Thyroid gland (tissue), 4 donors: ENCODE data around the gene CHRDL2. TPM values are rescaled to one million over a fixed set of nuclear protein-coding genes. Genes with fewer than 3 reads are reported as not detected.

Experiments used
- DNase-seq, 2 donors: peaks; one replicate each; pipeline ENCODE4 v3.0.0-alpha.2; 2019
- H3K27ac ChIP-seq, 3 donors: fragments of 200-600 bp; sonication (generic); 1 replicate in 2 of 3; 2 replicates in 1 of 3; pipeline ENCODE4 v1.5.1; 2016 to 2019; ENCODE audit warnings: mild to moderate bottlenecking in 1 of 3, moderate library complexity in 1 of 3
- H3K27me3 ChIP-seq: fragments of 200-600 bp; sonication (generic); one replicate; pipeline ENCODE4 v1.5.1; 2019
- H3K36me3 ChIP-seq, 2 donors: fragments of 200-600 bp; sonication (generic); one replicate each; pipeline ENCODE4 v1.5.1; 2016 to 2019
- H3K4me1 ChIP-seq, 2 donors: fragments of 200-600 bp; sonication (generic); one replicate each; pipeline ENCODE4 v1.5.1; 2017 to 2019
- H3K4me3 ChIP-seq, 3 donors: fragments of 200-600 bp; sonication (generic); replicated peaks in 1 of 3; 1 replicate in 2 of 3; 2 replicates in 1 of 3; pipeline ENCODE4 v1.5.1; 2016; ENCODE audit warnings: mild to moderate bottlenecking in 1 of 3
- H3K9me3 ChIP-seq: fragments of 200-600 bp; sonication (generic); one replicate; pipeline ENCODE4 v1.5.1; 2017
- CTCF ChIP-seq, 6 experiments: fragments of 200-600 bp in 3 of 6; fragments of 450-650 bp in 3 of 6; sonication (generic) in 3 of 6; IDR thresholded peaks; one replicate each; pipeline ENCODE4 v1.5.1; 2016 to 2019; ENCODE audit warnings: antibody characterized with exemption in 6 of 6, mild to moderate bottlenecking in 2 of 6, inconsistent platforms in 1 of 6, moderate library complexity in 1 of 6
- POLR2A ChIP-seq, 2 donors: fragments of 450-650 bp; IDR thresholded peaks; one replicate each; pipeline ENCODE4 v1.6.1; 2017; ENCODE audit warnings: antibody characterized with exemption in 2 of 2, mild to moderate bottlenecking in 2 of 2, moderate library complexity in 1 of 2
- WGBS, 2 donors: methylation state at CpG; one replicate each; pipeline ENCODE4 v1.1.5; 2017; 5-methylcytosine and 5-hydroxymethylcytosine counted together
- intact Hi-C: fragments of 100-400 bp; cut with DNase I; formaldehyde crosslinking; loops from one replicate; pipeline ENCODE4 v1.15.1; 2023
- microRNA-seq: library from miRNA; unstranded; fragments of <30 nt; microRNA quantifications from one replicate; pipeline ENCODE4, GENCODE V29; 2016
- small RNA-seq: library from RNA; depleted of rRNA; stranded (forward); fragments of <200 nt; gene quantifications from one replicate; pipeline ENCODE3, GENCODE V24; 2016
- total RNA-seq, 4 donors: library from RNA; depleted of rRNA; stranded (reverse); fragments of >200 nt; gene quantifications; one replicate each; pipeline ENCODE4 v1.2.3, GENCODE V29; 2016

The CHRDL2 gene
- total RNA-seq, 4 donors from 2014 or later: not detected

GRCh38 chr11:74646954-74647353, 84.3 kb downstream of the CHRDL2 start:
- intact Hi-C loops: no loop called here
- H3K36me3 ChIP-seq: peaks cover 0 to 1% of the 10 kb centered on the region in 2 donors
- no peaks in the 10 kb centered on the region for H3K4me1 ChIP-seq
- DNase-seq: no peak
- no peaks in the 10 kb centered on the region for H3K9me3 ChIP-seq
- H3K4me3 ChIP-seq: no peak overlapping the region
- no peak for TF ChIP-seq CTCF (IDR thresholded peaks at IDR 0.05)
- TF ChIP-seq POLR2A (IDR thresholded peaks at IDR 0.05): no peak
- H3K27me3 ChIP-seq: no peaks in the 10 kb centered on the region
- H3K27ac ChIP-seq: no peak overlapping the region
- 89 to 93% methylated on average over 7 of the region's 7 CpGs for WGBS, 2 donors

Small RNA genes within 50 kb of the gene (microRNA-seq; reads per million reads assigned to microRNA genes)
- gene MIR4696: not detected

Small RNA genes within 50 kb of the gene (small RNA-seq; reads per million reads assigned to genes)
- gene MIR4696: not detected
- not detected for gene RANP3
- gene RN7SKP297: not detected

Other genes with a start within 250 kb of the CHRDL2 start
- gene LIPT2, start 237.7 kb downstream of the CHRDL2 start, total RNA-seq: 10 to 100 TPM; 13.8 to 25.8 (median 16.3) TPM
- 10 to 100 TPM; 13.0 to 14.8 (median 14.3) TPM for gene POLD3, start 138.8 kb downstream of the CHRDL2 start, total RNA-seq
- gene RNF169, start 17.4 kb upstream of the CHRDL2 start, total RNA-seq: 10 to 100 TPM; 24.1 to 30.2 (median 27.5) TPM
- 10 to 100 TPM; 26.8 to 80.6 (median 39.1) TPM for gene XRRA1, start 217.7 kb upstream of the CHRDL2 start, total RNA-seq
- 100 to 1,000 TPM in 2 of 4 donors, 10 to 100 TPM in 2; 53.6 to 229 (median 120) TPM for gene SPCS2, start 217.8 kb upstream of the CHRDL2 start, total RNA-seq